ENCODE measurements around the gene CCBE1. TPM values are rescaled to one million over a fixed set of nuclear protein-coding genes. Genes with fewer than 3 reads are reported as not detected.

The CCBE1 gene
- total RNA-seq, 1 donor from 2014 or later, result 4.1 TPM

GRCh38 chr18:59631583-59632181 lies 65.5 kb downstream of the CCBE1 start:
- no peak overlapping the region for H3K4me3 ChIP-seq (ENCODE audit: insufficient read depth, low read depth, low read length)
- FAIRE-seq (peak; percentile 52), DNase-seq (ENCODE audit: low read depth) (no peak)
- H3K9me3 Mint-ChIP-seq (ENCODE audit: unreplicated experiment), result peaks cover 3% of the 10 kb centered on the region
- H3K27me3 ChIP-seq (ENCODE audit: insufficient read depth, low read length), result no peaks in the 10 kb centered on the region
- no peaks in the 10 kb centered on the region for H3K36me3 Mint-ChIP-seq (ENCODE audit: low read depth, unreplicated experiment)
- H3K36me3 ChIP-seq (ENCODE audit: insufficient read depth, low read length), result no peaks in the 10 kb centered on the region
- no peak overlapping the region for H3K4me2 ChIP-seq (ENCODE audit: low read length)
- H3K9me3 ChIP-seq (ENCODE audit: insufficient read depth, low read depth, low read length), result no peaks in the 10 kb centered on the region
- no peaks in the 10 kb centered on the region for H3K4me1 Mint-ChIP-seq (ENCODE audit: low read depth, unreplicated experiment)
- no peak overlapping the region for H3K27ac Mint-ChIP-seq (ENCODE audit: unreplicated experiment)
- no peaks in the 10 kb centered on the region for H3K79me2 ChIP-seq (ENCODE audit: insufficient read depth, low read length)
- H2AFZ ChIP-seq (ENCODE audit: low read depth, low read length), result no peak overlapping the region
- no peaks in the 10 kb centered on the region for H4K20me1 ChIP-seq (ENCODE audit: insufficient read depth, low read length)
- H3K4me3 Mint-ChIP-seq (ENCODE audit: unreplicated experiment), result no peak overlapping the region
- no peak overlapping the region for H3K9ac ChIP-seq (ENCODE audit: low read length)
- TF ChIP-seq CTCF (IDR thresholded peaks at IDR 0.05; ENCODE audit: insufficient read depth, low read depth, low read length), result peak; percentile 87
- TF ChIP-seq EZH2 (IDR thresholded peaks at IDR 0.05; ENCODE audit: insufficient read depth, low read length), result no peak
- no peak overlapping the region for H3K27ac ChIP-seq (ENCODE audit: low read depth, low read length)
- H3K27me3 Mint-ChIP-seq (ENCODE audit: low read depth, unreplicated experiment), result peaks cover 11% of the 10 kb centered on the region
- H3K4me1 ChIP-seq (ENCODE audit: insufficient read depth, low read length), result no peaks in the 10 kb centered on the region

- H3K27me3 Mint-ChIP-seq (ENCODE audit: low read depth, unreplicated experiment), result peaks cover 11% of the 10 kb centered on the region
- FAIRE-seq, result no peak
These were observed 67.3 kb downstream of the CCBE1 start for GRCh38 chr18:59629894-59630293.

More at GRCh38 chr18:59629894-59630293, 67.3 kb downstream of the CCBE1 start:
- Histone ChIP-seq H2AFZ (ENCODE audit: low read depth, low read length) (no peak overlapping the region), H3K27me3 (ENCODE audit: insufficient read depth, low read length) (no peaks in the 10 kb centered on the region), H4K20me1 (ENCODE audit: insufficient read depth, low read length) (peaks cover 7% of the 10 kb centered on the region), H3K4me1 (ENCODE audit: insufficient read depth, low read length) (no peaks in the 10 kb centered on the region), H3K9ac (ENCODE audit: low read length) (no peak overlapping the region), H3K27ac (ENCODE audit: low read depth, low read length) (no peak overlapping the region), H3K36me3 (ENCODE audit: insufficient read depth, low read length) (no peaks in the 10 kb centered on the region), H3K9me3 (ENCODE audit: insufficient read depth, low read depth, low read length) (no peaks in the 10 kb centered on the region), H3K4me2 (ENCODE audit: low read length) (no peak overlapping the region), H3K79me2 (ENCODE audit: insufficient read depth, low read length) (no peaks in the 10 kb centered on the region), H3K4me3 (ENCODE audit: insufficient read depth, low read depth, low read length) (no peak overlapping the region)
- Mint-ChIP-seq H3K4me1 (ENCODE audit: low read depth, unreplicated experiment) (no peaks in the 10 kb centered on the region), H3K4me3 (ENCODE audit: unreplicated experiment) (no peak overlapping the region), H3K36me3 (ENCODE audit: low read depth, unreplicated experiment) (no peaks in the 10 kb centered on the region), H3K9me3 (ENCODE audit: unreplicated experiment) (peaks cover 3% of the 10 kb centered on the region), H3K27ac (ENCODE audit: unreplicated experiment) (no peak overlapping the region)
- no peak for DNase-seq (ENCODE audit: low read depth)
- no peak for TF ChIP-seq EZH2 (IDR thresholded peaks at IDR 0.05; ENCODE audit: insufficient read depth, low read length)
- no peak for TF ChIP-seq CTCF (IDR thresholded peaks at IDR 0.05; ENCODE audit: insufficient read depth, low read depth, low read length)
